CD8-positive, alpha-beta memory T cell (primary cell): ENCODE measurements around the gene AGFG1. TPM values are rescaled to one million over a fixed set of nuclear protein-coding genes. Genes with fewer than 3 reads are reported as not detected.
A peak's percentile ranks its signal among the peaks of the same experiment; 100 is the strongest.

Experiments
- CTCF ChIA-PET: fragments of 350-600 bp; sonication (Branson Sonifier 250); formaldehyde crosslinking; loops from one replicate; lab custom pipeline; 2021; ENCODE audit warnings: antibody characterized with exemption; lab: Charles Lee
- POLR2A ChIA-PET: fragments of 350-600 bp; sonication (Branson Sonifier 250); formaldehyde crosslinking; loops from one replicate; lab custom pipeline; 2021; ENCODE audit warnings: antibody characterized with exemption; lab: Charles Lee
- DNase-seq, 5 donors: peaks; one replicate each; pipeline versions ENCODE4 v3.0.0 to v3.0.0-alpha.2; 2020 to 2022; ENCODE audit warnings: mixed read lengths in 1 of 5
- H3K27ac ChIP-seq: one replicate; pipeline ENCODE4 v1.7.0; 2013; ENCODE audit warnings: low read depth, mild to moderate bottlenecking, low read length, moderate library complexity
- H3K27me3 ChIP-seq: 2 replicates; pipeline ENCODE4 v1.7.0; 2013; ENCODE audit warnings: low read length, mild to moderate bottlenecking; ENCODE audit not compliant: insufficient read depth, poor library complexity, severe bottlenecking
- H3K36me3 ChIP-seq: 2 replicates; pipeline ENCODE4 v1.7.0; 2013; ENCODE audit warnings: mild to moderate bottlenecking, low read length, moderate library complexity; ENCODE audit not compliant: insufficient read depth
- H3K4me1 ChIP-seq: 2 replicates; pipeline ENCODE4 v1.7.0; 2013; ENCODE audit warnings: mild to moderate bottlenecking, low read length, moderate library complexity; ENCODE audit not compliant: insufficient read depth
- H3K4me3 ChIP-seq: 2 replicates; pipeline ENCODE4 v1.7.0; 2013; ENCODE audit warnings: mild to moderate bottlenecking, low read length
- H3K9me3 ChIP-seq: 2 replicates; pipeline ENCODE4 v1.7.0; 2013; ENCODE audit warnings: mild to moderate bottlenecking, low read length
- H3K27ac Mint-ChIP-seq, 8 donors: one replicate each; pipeline ENCODE4 v1.8.0; 2020 to 2021; ENCODE audit warnings: mixed read lengths in 8 of 8, mild to moderate bottlenecking in 6 of 8, inconsistent platforms in 3 of 8, moderate library complexity in 3 of 8
- H3K27me3 Mint-ChIP-seq, 2 donors: one replicate each; pipeline ENCODE4 v1.8.0; 2020 to 2021; ENCODE audit warnings: mixed read lengths in 2 of 2, mild to moderate bottlenecking in 1 of 2, moderate library complexity in 1 of 2
- H3K36me3 Mint-ChIP-seq, 3 donors: one replicate each; pipeline ENCODE4 v1.8.0; 2020 to 2021; ENCODE audit warnings: mixed read lengths in 3 of 3, inconsistent platforms in 1 of 3, mild to moderate bottlenecking in 1 of 3
- H3K4me1 Mint-ChIP-seq, 3 donors: one replicate each; pipeline ENCODE4 v1.8.0; 2020 to 2021; ENCODE audit warnings: mixed read lengths in 3 of 3, inconsistent platforms in 1 of 3, mild to moderate bottlenecking in 1 of 3
- H3K4me3 Mint-ChIP-seq, 7 donors: one replicate each; pipeline ENCODE4 v1.8.0; 2020 to 2021; ENCODE audit warnings: mixed read lengths in 7 of 7, mild to moderate bottlenecking in 6 of 7, moderate library complexity in 4 of 7, inconsistent platforms in 2 of 7
- H3K9me3 Mint-ChIP-seq, 5 donors: one replicate each; pipeline ENCODE4 v1.8.0; 2020 to 2022; ENCODE audit warnings: mixed read lengths in 5 of 5, mild to moderate bottlenecking in 3 of 5, moderate library complexity in 2 of 5, inconsistent platforms in 1 of 5
- polyA plus RNA-seq: library from polyadenylated mRNA; unstranded; fragments of 300-500 nt; fragmentation: Illumina TruSeq; gene quantifications from one replicate; pipeline ENCODE4 v1.2.3, GENCODE V29; 2021
- total RNA-seq, 2 experiments: library from RNA; stranded (reverse); gene quantifications; one replicate each; pipeline ENCODE4 v1.2.3, GENCODE V29; 2021

The AGFG1 gene
- total and polyA plus RNA-seq, 3 experiments from 2014 or later, result 31.6 to 141 (median 139) TPM

- H3K27me3 ChIP-seq, result no peaks in the 10 kb centered on the region
- Mint-ChIP-seq H3K4me1 (peaks cover 8 to 11% (median 9%) of the 10 kb centered on the region in 3 donors), H3K36me3 (no peaks in the 10 kb centered on the region), H3K9me3 (no peaks in the 10 kb centered on the region), H3K27ac (no peak overlapping the region), H3K4me3 (no peak overlapping the region), H3K27me3 (peaks cover 1 to 3% of the 10 kb centered on the region in 2 donors)
- H3K4me1 ChIP-seq, result peaks cover 6% of the 10 kb centered on the region
- POLR2A ChIA-PET, result no interaction called here
- no peaks in the 10 kb centered on the region for H3K36me3 ChIP-seq
- H3K9me3 ChIP-seq, result no peaks in the 10 kb centered on the region
- H3K4me3 ChIP-seq, result no peak overlapping the region
- no peak for DNase-seq
- CTCF ChIA-PET, result no interaction called here
- H3K27ac ChIP-seq, result no peak overlapping the region
Observed at GRCh38 chr2:227455200-227455599, 16.8 kb upstream of the AGFG1 start.

DNA sequence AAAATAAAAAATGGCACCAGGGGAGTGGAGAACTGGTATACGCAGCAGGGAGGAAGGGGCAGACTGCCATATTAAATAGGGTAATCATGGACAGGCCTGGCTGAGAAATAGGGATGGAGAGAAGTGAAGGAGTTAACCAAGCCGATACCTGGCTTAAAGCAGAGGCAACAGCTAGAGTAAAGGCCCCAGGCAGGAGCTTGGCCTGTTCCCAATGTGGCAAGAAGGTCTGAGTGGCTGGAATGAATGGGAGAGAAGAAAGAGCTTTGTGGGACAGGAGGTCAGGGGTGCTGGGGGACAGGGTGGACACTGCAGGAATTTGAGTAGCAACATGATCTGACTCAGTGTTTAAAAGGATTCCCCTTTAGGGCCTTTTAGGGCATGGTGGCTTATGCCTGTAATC lies 15.9 kb upstream of the AGFG1 start:
- CTCF ChIA-PET, result no interaction called here
- H3K9me3 Mint-ChIP-seq, result no peaks in the 10 kb centered on the region
- no peaks in the 10 kb centered on the region for H3K36me3 Mint-ChIP-seq
- peaks cover 16 to 19% (median 16%) of the 10 kb centered on the region in 3 donors for H3K4me1 Mint-ChIP-seq
- no peaks in the 10 kb centered on the region for H3K9me3 ChIP-seq
- no peak overlapping the region for H3K27ac Mint-ChIP-seq
- H3K36me3 ChIP-seq, result no peaks in the 10 kb centered on the region
- peaks cover 14% of the 10 kb centered on the region for H3K4me1 ChIP-seq
- H3K27me3 ChIP-seq, result no peaks in the 10 kb centered on the region
- H3K4me3 ChIP-seq, result no peak overlapping the region
- peaks cover 3% of the 10 kb centered on the region in 2 donors for H3K27me3 Mint-ChIP-seq
- no peak overlapping the region for H3K4me3 Mint-ChIP-seq
- H3K27ac ChIP-seq, result no peak overlapping the region
- no peak for DNase-seq
- POLR2A ChIA-PET, result no interaction called here

GRCh38 chr2:227456772-227457171 lies 15.2 kb upstream of the AGFG1 start:
- Histone ChIP-seq H3K9me3 (no peaks in the 10 kb centered on the region), H3K4me1 (peaks cover 17% of the 10 kb centered on the region), H3K4me3 (no peak overlapping the region), H3K36me3 (no peaks in the 10 kb centered on the region), H3K27me3 (no peaks in the 10 kb centered on the region), H3K27ac (no peak overlapping the region)
- no peak overlapping the region for H3K4me3 Mint-ChIP-seq
- H3K27ac Mint-ChIP-seq, result peak overlapping the region in 2 of 8 donors; percentile 24 to 33
- no peaks in the 10 kb centered on the region for H3K9me3 Mint-ChIP-seq
- H3K36me3 Mint-ChIP-seq, result no peaks in the 10 kb centered on the region
- ChIA-PET CTCF (no interaction called here), POLR2A (no interaction called here)
- H3K4me1 Mint-ChIP-seq, result peaks cover 18 to 25% (median 20%) of the 10 kb centered on the region in 3 donors
- H3K27me3 Mint-ChIP-seq, result peaks cover 0 to 3% of the 10 kb centered on the region in 2 donors
- DNase-seq, result no peak

GRCh38 chr2:227460070-227460485 lies 11.9 kb upstream of the AGFG1 start:
- H3K27ac ChIP-seq, result no peak overlapping the region
- Mint-ChIP-seq H3K9me3 (no peaks in the 10 kb centered on the region), H3K4me1 (peaks cover 44 to 58% (median 54%) of the 10 kb centered on the region in 3 donors), H3K27ac (peak overlapping the region in 7 of 8 donors; percentile 2 to 57 (median 15)), H3K27me3 (peaks cover 0 to 5% of the 10 kb centered on the region in 2 donors), H3K36me3 (no peaks in the 10 kb centered on the region), H3K4me3 (peak overlapping the region in 6 of 7 donors; percentile 23 to 50 (median 44))
- peaks cover 49% of the 10 kb centered on the region for H3K4me1 ChIP-seq
- ChIA-PET POLR2A (interaction anchor here (0.6 kb wide), 1 partner anchor 697 kb away, joined by 5 read pairs; no protein-coding TSS in a partner anchor), CTCF (no interaction called here)
- no peaks in the 10 kb centered on the region for H3K36me3 ChIP-seq
- no peaks in the 10 kb centered on the region for H3K27me3 ChIP-seq
- no peaks in the 10 kb centered on the region for H3K9me3 ChIP-seq
- H3K4me3 ChIP-seq, result peak overlapping the region; percentile 11
- DNase-seq, result peak; percentile 34 to 66 (median 54)

DNA sequence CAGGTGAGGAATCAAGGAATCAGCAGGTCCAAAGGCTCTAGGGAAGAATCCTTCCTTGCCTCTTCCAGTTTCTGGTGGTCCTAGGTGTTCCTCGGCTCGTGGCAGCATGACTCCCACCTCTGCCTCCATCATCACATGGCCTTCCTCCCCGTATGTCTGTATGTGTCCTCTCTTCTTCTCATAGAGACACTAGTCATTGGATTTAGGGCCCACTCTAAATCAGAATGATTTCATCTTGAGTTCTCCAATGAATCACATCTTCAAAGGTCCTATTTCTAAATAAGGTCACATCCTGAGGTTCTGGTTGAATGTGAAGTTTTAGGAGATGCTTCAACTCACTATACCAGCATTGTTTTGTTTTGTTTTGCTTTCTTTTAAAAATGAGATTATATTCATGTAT lies 11.1 kb upstream of the AGFG1 start:
- Histone ChIP-seq H3K36me3 (no peaks in the 10 kb centered on the region), H3K4me1 (peaks cover 55% of the 10 kb centered on the region), H3K27ac (no peak overlapping the region), H3K9me3 (no peaks in the 10 kb centered on the region), H3K27me3 (no peaks in the 10 kb centered on the region), H3K4me3 (no peak overlapping the region)
- CTCF ChIA-PET, result interaction anchor here (0.7 kb wide), 1 partner anchor 14 kb away, joined by 3 read pairs; no protein-coding TSS in a partner anchor
- Mint-ChIP-seq H3K9me3 (no peaks in the 10 kb centered on the region), H3K27me3 (peaks cover 0 to 5% of the 10 kb centered on the region in 2 donors), H3K4me1 (peaks cover 45 to 61% (median 60%) of the 10 kb centered on the region in 3 donors), H3K27ac (peak overlapping the region in 3 of 8 donors; percentile 17 to 64 (median 57)), H3K36me3 (no peaks in the 10 kb centered on the region), H3K4me3 (peak overlapping the region in 4 of 7 donors; percentile 11 to 50 (median 42))
- no peak for DNase-seq
- POLR2A ChIA-PET, result no interaction called here

GRCh38 chr2:227461811-227462461 lies 10.0 kb upstream of the AGFG1 start:
- ChIA-PET CTCF (interaction anchor here (0.7 to 0.9 kb wide), 2 partner anchors 13 to 24 kb away, joined by 3 read pairs; no protein-coding TSS in a partner anchor), POLR2A (no interaction called here)
- H3K36me3 Mint-ChIP-seq, result no peaks in the 10 kb centered on the region
- peaks cover 0 to 5% of the 10 kb centered on the region in 2 donors for H3K27me3 Mint-ChIP-seq
- Histone ChIP-seq H3K4me1 (peaks cover 66% of the 10 kb centered on the region), H3K27me3 (no peaks in the 10 kb centered on the region), H3K9me3 (no peaks in the 10 kb centered on the region), H3K36me3 (no peaks in the 10 kb centered on the region), H3K4me3 (no peak overlapping the region), H3K27ac (no peak overlapping the region)
- peak overlapping the region in 2 of 8 donors; percentile 36 to 52 for H3K27ac Mint-ChIP-seq
- DNase-seq, result no peak
- H3K4me1 Mint-ChIP-seq, result peaks cover 47 to 64% (median 64%) of the 10 kb centered on the region in 3 donors
- no peaks in the 10 kb centered on the region for H3K9me3 Mint-ChIP-seq
- H3K4me3 Mint-ChIP-seq, result no peak overlapping the region

DNA sequence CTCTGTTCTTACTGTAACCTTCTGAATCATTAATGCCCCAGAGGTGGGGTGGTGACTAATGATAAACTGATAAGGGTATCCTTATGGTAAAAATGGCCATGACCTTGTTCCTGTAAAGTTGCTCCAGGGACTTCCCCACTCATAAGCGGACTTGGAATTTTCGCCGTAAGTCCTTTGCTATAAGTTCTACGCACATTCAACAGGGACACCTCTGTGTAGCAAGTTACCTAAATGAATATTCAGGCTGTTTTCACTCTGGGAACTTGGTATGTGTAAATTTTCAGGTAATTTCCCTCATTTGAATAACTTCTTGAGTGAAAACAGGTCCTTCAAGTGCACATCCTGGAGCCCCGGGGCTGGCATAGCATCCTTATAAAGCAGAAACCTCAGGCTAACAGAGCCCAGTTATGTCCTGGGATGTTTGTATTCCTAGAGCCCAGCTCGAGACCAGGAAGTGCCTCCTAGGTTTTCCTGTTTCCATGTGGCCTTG lies 9.4 kb upstream of the AGFG1 start:
- peak overlapping the region in 1 of 8 donors; percentile 36 for H3K27ac Mint-ChIP-seq
- Histone ChIP-seq H3K27ac (no peak overlapping the region), H3K4me1 (peaks cover 72% of the 10 kb centered on the region), H3K27me3 (no peaks in the 10 kb centered on the region), H3K9me3 (no peaks in the 10 kb centered on the region), H3K36me3 (no peaks in the 10 kb centered on the region), H3K4me3 (no peak overlapping the region)
- CTCF ChIA-PET, result interaction anchor here (0.9 kb wide), 1 partner anchor 23 kb away, joined by 3 read pairs; no protein-coding TSS in a partner anchor
- H3K36me3 Mint-ChIP-seq, result no peaks in the 10 kb centered on the region
- no peak for DNase-seq
- H3K27me3 Mint-ChIP-seq, result peaks cover 0 to 5% of the 10 kb centered on the region in 2 donors
- H3K9me3 Mint-ChIP-seq, result no peaks in the 10 kb centered on the region
- peaks cover 47 to 68% (median 66%) of the 10 kb centered on the region in 3 donors for H3K4me1 Mint-ChIP-seq
- POLR2A ChIA-PET, result no interaction called here
- no peak overlapping the region for H3K4me3 Mint-ChIP-seq
